IMR-90 (cell line): ENCODE data around the gene RHOBTB1. TPM values are rescaled to one million over a fixed set of nuclear protein-coding genes. Genes with fewer than 3 reads are reported as not detected.
A peak's percentile ranks its signal among the peaks of the same experiment; 100 is the strongest.

Experiments
- ATAC-seq: fragments of 200-7000 bp; cut with Tn5 transposase; 2 replicates; pipeline ENCODE4 v1.9.1; 2020; ENCODE audit warnings: low read depth, mild to moderate bottlenecking, moderate library complexity
- BruUV-seq: library from RNA; stranded (reverse); fragments of 400-500 nt; replicated peaks from 2 replicates; lab custom pipeline; 2021; lab: Mats Ljungman, UMichigan
- CTCF ChIA-PET: fragments of 300-600 bp; formaldehyde crosslinking; extraction: SDS; loops from one replicate; lab custom pipeline; 2021; ENCODE audit warnings: antibody characterized with exemption; lab: Yijun Ruan, JAX
- POLR2A ChIA-PET: fragments of 300-600 bp; sonication (Branson Sonifier 250); formaldehyde crosslinking; loops from one replicate; lab custom pipeline; 2022; ENCODE audit warnings: antibody characterized with exemption; ENCODE audit not compliant: unreplicated experiment; lab: Charles Lee
- DNase-seq: peaks from one replicate; pipeline ENCODE4 v3.0.0; 2013
- H2AFZ ChIP-seq: replicated peaks from 2 replicates; pipeline ENCODE3; 2013; ENCODE audit warnings: low read length, mild to moderate bottlenecking; ENCODE audit not compliant: poor library complexity
- H2AK5ac ChIP-seq: 2 replicates; pipeline ENCODE4 v1.6.1; 2013; ENCODE audit warnings: low read depth, low read length, inconsistent platforms
- H2AK9ac ChIP-seq: replicated peaks from 2 replicates; pipeline ENCODE3; 2013; ENCODE audit warnings: mild to moderate bottlenecking, low read depth, low read length, moderate library complexity; ENCODE audit not compliant: poor library complexity
- H2BK120ac ChIP-seq: 2 replicates; pipeline ENCODE4 v1.6.1; 2013; ENCODE audit warnings: low read depth, low read length, inconsistent platforms
- H2BK15ac ChIP-seq: 3 replicates; pipeline ENCODE4 v1.6.1; 2013; ENCODE audit warnings: low read depth, low read length, inconsistent platforms
- H2BK20ac ChIP-seq: 2 replicates; pipeline ENCODE4 v1.6.1; 2013; ENCODE audit warnings: low read depth, mild to moderate bottlenecking, inconsistent platforms, low read length, moderate library complexity
- H2BK5ac ChIP-seq: 2 replicates; pipeline ENCODE4 v1.6.1; 2013; ENCODE audit warnings: mild to moderate bottlenecking, low read depth, low read length, inconsistent platforms; ENCODE audit not compliant: poor library complexity, severe bottlenecking
- H3K14ac ChIP-seq: replicated peaks from 2 replicates; pipeline ENCODE4 v1.6.1; 2013; ENCODE audit warnings: low read depth, low read length, inconsistent platforms
- H3K18ac ChIP-seq: 2 replicates; pipeline ENCODE4 v1.6.1; 2013; ENCODE audit warnings: low read depth, low read length, control low read depth
- H3K23ac ChIP-seq: 2 replicates; pipeline ENCODE4 v1.6.1; 2013; ENCODE audit warnings: low read depth, low read length, inconsistent platforms
- H3K27ac ChIP-seq: 2 replicates; pipeline ENCODE4 v1.5.1; 2013; ENCODE audit warnings: mild to moderate bottlenecking, control low read depth, low read length; ENCODE audit not compliant: insufficient read depth
- H3K27me3 ChIP-seq: 2 replicates; pipeline ENCODE4 v1.6.1; 2013; ENCODE audit warnings: low read length; ENCODE audit not compliant: control insufficient read depth, insufficient read depth
- H3K36me3 ChIP-seq: 2 replicates; pipeline ENCODE4 v1.6.1; 2013; ENCODE audit warnings: low read length, mixed read lengths; ENCODE audit not compliant: control insufficient read depth, insufficient read depth
- H3K4ac ChIP-seq: 2 replicates; pipeline ENCODE4 v1.6.1; 2013; ENCODE audit warnings: low read depth, low read length, inconsistent platforms
- H3K4me1 ChIP-seq: 2 replicates; pipeline ENCODE4 v1.6.1; 2013; ENCODE audit warnings: low read length, mixed read lengths; ENCODE audit not compliant: control insufficient read depth, insufficient read depth
- H3K4me2 ChIP-seq: 2 replicates; pipeline ENCODE4 v1.6.1; 2013; ENCODE audit warnings: low read depth, mild to moderate bottlenecking, control low read depth, low read length, moderate library complexity
- H3K4me3 ChIP-seq: 2 replicates; pipeline ENCODE4 v1.5.1; 2013; ENCODE audit warnings: low read depth, mild to moderate bottlenecking, control low read depth, low read length, moderate library complexity; ENCODE audit not compliant: insufficient read depth
- H3K56ac ChIP-seq: 2 replicates; pipeline ENCODE4 v1.6.1; 2013; ENCODE audit warnings: low read length, inconsistent platforms; ENCODE audit not compliant: insufficient read depth; ENCODE audit errors: extremely low read depth
- H3K79me1 ChIP-seq, 2 experiments: 2 replicates each; pipeline ENCODE4 v1.6.1; 2013; ENCODE audit warnings: low read length in 2 of 2, inconsistent platforms in 1 of 2, low read depth in 1 of 2
- H3K9ac ChIP-seq: 2 replicates; pipeline ENCODE4 v1.6.1; 2013; ENCODE audit warnings: low read depth, low read length, control low read depth
- H3K9me1 ChIP-seq: 2 replicates; pipeline ENCODE4 v1.6.1; 2013; ENCODE audit warnings: low read length, inconsistent platforms; ENCODE audit not compliant: insufficient read depth
- H3K9me3 ChIP-seq: 2 replicates; pipeline ENCODE4 v1.6.1; 2013; ENCODE audit warnings: low read length; ENCODE audit not compliant: control insufficient read depth, insufficient read depth
- H4K20me1 ChIP-seq: 2 replicates; pipeline ENCODE4 v1.6.1; 2013; ENCODE audit warnings: low read length, inconsistent platforms; ENCODE audit not compliant: insufficient read depth
- H4K5ac ChIP-seq: 2 replicates; pipeline ENCODE4 v1.6.1; 2013; ENCODE audit warnings: mild to moderate bottlenecking, low read depth, low read length, control low read depth
- H4K8ac ChIP-seq, 2 experiments: 2 replicates each; pipeline ENCODE4 v1.6.1; 2013; ENCODE audit warnings: low read depth in 2 of 2, low read length in 2 of 2, control low read depth in 1 of 2, inconsistent platforms in 1 of 2
- H4K91ac ChIP-seq: 2 replicates; pipeline ENCODE4 v1.6.1; 2013; ENCODE audit warnings: low read depth, low read length, inconsistent platforms; ENCODE audit not compliant: insufficient read depth
- CHD1 ChIP-seq: IDR thresholded peaks from 2 replicates; pipeline ENCODE4 v1.6.1; 2012; ENCODE audit warnings: low read depth, low read length, improper control_type of control experiment
- MAZ ChIP-seq: IDR thresholded peaks from 2 replicates; pipeline ENCODE4 v1.6.1; 2012; ENCODE audit warnings: low read depth, mild to moderate bottlenecking, low read length, improper control_type of control experiment, moderate library complexity, borderline replicate concordance
- NFE2L2 ChIP-seq: fragments of 150-350 bp; IDR thresholded peaks from 2 replicates; pipeline ENCODE4 v1.6.1; 2016; ENCODE audit warnings: low read depth, mild to moderate bottlenecking, low read length
- POLR2A ChIP-seq: IDR thresholded peaks from 2 replicates; pipeline ENCODE4 v1.6.1; 2012; ENCODE audit warnings: mild to moderate bottlenecking, low read depth, low read length
- RAD21 ChIP-seq: IDR thresholded peaks from 2 replicates; pipeline ENCODE4 v1.6.1; 2012; ENCODE audit warnings: low read length, improper control_type of control experiment
- SMC3 ChIP-seq: fragments of 150-350 bp; IDR thresholded peaks from 2 replicates; pipeline ENCODE4 v1.6.1; 2016; ENCODE audit warnings: low read depth, mild to moderate bottlenecking, antibody characterized with exemption, low read length, moderate library complexity
- WGBS, 2 experiments: methylation state at CpG; one replicate each; pipeline versions ENCODE4 v1.1.5 to v1.1.7; 2013; ENCODE audit warnings: missing lambda C conversion rate in 2 of 2; ENCODE audit not compliant: insufficient read length in 1 of 2; ENCODE audit errors: extremely low coverage in 2 of 2; 5-methylcytosine and 5-hydroxymethylcytosine counted together
- dilution Hi-C: fragments of 300-500 bp; cut with HindIII; formaldehyde crosslinking; loops from one replicate; pipeline ENCODE4 v1.14.3; 2018; ENCODE audit warnings: low sequenced_read_pairs; ENCODE audit not compliant: unreplicated experiment
- in situ Hi-C: fragments of 300-500 bp; cut with MboI; formaldehyde crosslinking; loops from 3 replicates; pipeline ENCODE4 v1.14.3; 2019; ENCODE audit warnings: low sequenced_read_pairs, inconsistent platforms, mixed read lengths
- intact Hi-C: fragments of 100-400 bp; cut with micrococcal nuclease; formaldehyde crosslinking; loops from 2 replicates; pipeline ENCODE4 v1.10.0; 2022
- polyA plus RNA-seq, 3 experiments: library from polyadenylated mRNA; depleted of rRNA; stranded (reverse); fragments of >200 nt; gene quantifications; 2 replicates each; pipeline ENCODE4 v1.2.3, GENCODE V29; 2012; ENCODE audit warnings: low replicate concordance in 1 of 3
- total RNA-seq: library from RNA; depleted of rRNA; stranded (reverse); fragments of >200 nt; gene quantifications from 2 replicates; pipeline ENCODE4 v1.2.3, GENCODE V29; 2012
- TF ChIP-seq, protein P1 (sequence below): conservative IDR thresholded peaks from 2 replicates; pipeline ENCODE4 v1.5.1; 2012; ENCODE audit warnings: mild to moderate bottlenecking, low read depth, low read length, improper control_type of control experiment
- TF ChIP-seq, protein P2 (sequence below): fragments of 150-350 bp; IDR thresholded peaks from 2 replicates; pipeline ENCODE4 v1.6.1; 2017; ENCODE audit warnings: mild to moderate bottlenecking, antibody characterized with exemption, low read length, low read depth

The RHOBTB1 gene
- total and polyA plus RNA-seq, 2 of the 4 experiments (the other 2 are of a cell fraction): 8.9 to 15.2 TPM

DNA sequence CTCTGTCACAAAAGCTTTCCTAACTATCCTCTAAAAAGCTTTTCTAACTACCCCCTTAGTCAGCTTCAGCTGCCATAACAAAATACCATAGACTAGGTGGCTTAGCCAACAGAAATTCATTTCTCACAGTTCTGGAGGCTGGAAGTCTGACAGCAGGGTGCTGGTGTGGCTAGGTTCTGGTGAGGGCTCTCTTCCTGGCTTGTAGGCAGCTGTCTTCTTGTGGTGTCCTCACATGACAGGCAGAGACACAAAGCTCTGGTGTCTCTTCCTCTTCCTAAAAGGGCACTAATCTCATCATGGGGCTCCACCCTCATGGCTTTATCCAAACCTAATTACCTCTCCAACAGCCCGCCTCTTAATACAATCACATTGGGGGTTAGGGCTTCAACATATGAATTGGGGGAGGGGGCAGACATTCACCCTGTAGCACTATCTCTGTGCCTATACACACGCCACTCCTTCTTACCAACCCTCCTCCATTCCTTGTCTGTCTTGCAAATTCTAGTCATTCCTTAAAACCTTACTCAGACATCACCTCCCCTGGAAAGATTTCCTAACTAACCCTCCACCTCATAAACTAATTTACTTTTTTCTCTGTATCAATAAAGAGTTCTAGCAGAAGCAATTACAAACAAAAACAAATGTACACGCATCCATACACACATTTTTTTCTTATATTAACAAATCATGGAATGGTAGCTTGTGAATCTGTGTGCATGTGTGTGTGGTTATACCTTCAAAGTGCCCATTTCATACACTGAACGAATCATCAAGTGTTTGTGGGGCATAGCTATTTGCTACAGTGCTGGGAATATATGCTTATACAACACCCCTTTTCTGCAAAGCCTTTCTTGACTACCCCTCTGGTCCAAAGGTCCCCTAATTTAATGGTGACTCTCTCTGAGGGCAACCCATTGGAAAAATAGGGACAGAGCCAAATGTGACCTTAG, 26.4 kb downstream of the RHOBTB1 start:
- H3K4me2 ChIP-seq: no peak overlapping the region
- H2BK5ac ChIP-seq: peak overlapping the region; percentile 46

More for the DNA sequence above, 26.4 kb downstream of the RHOBTB1 start:
- Histone ChIP-seq H3K18ac (peak overlapping the region; percentile 85; the same call in 1 of the 2 replicates), H3K4me1 (peaks cover 25% of the 10 kb centered on the region), H2BK120ac (peak overlapping the region; percentile 84), H4K91ac (peak overlapping the region; percentile 69), H2BK20ac (peak overlapping the region; percentile 81), H3K4ac (peak overlapping the region; percentile 86), H2AK5ac (peak overlapping the region; percentile 74), H2AFZ (no peak overlapping the region), H4K8ac (peak overlapping the region; percentile 61 to 63; a peak in 1 of 4 replicates), H3K27me3 (no peaks in the 10 kb centered on the region), H3K4me3 (no peak overlapping the region), H4K20me1 (no peaks in the 10 kb centered on the region; the same call in 1 of the 2 replicates), H3K9ac (no peak overlapping the region), H2AK9ac (peak overlapping the region; percentile 8), H4K5ac (peak overlapping the region; percentile 34; the same call in 1 of the 2 replicates), H3K27ac (no peak overlapping the region), H2BK15ac (peak overlapping the region; percentile 39; the same call in 1 of the 3 replicates), H3K36me3 (no peaks in the 10 kb centered on the region; the same call in 1 of the 2 replicates), H3K14ac (peak overlapping the region; percentile 71; the same call in 1 of the 2 replicates), H3K9me3 (peaks cover 2% of the 10 kb centered on the region; the same call in 1 of the 2 replicates), H3K9me1 (peaks cover 19% of the 10 kb centered on the region), H3K79me1 (peaks cover 45 to 76% of the 10 kb centered on the region in 2 experiments), H3K56ac (no peak overlapping the region), H3K23ac (peak overlapping the region; percentile 53; the same call in 1 of the 2 replicates)
- dilution Hi-C loops (no loop called here), intact Hi-C loops (no loop called here), in situ Hi-C loops (no loop called here)
- ChIA-PET POLR2A (no interaction called here), CTCF (interaction anchor here (0.7 kb wide), 1 partner anchor 20 kb away, joined by 3 read pairs; no protein-coding TSS in a partner anchor)
- ATAC-seq (no peak; the same call in 1 of the 2 replicates), DNase-seq (peak; percentile 27)
- WGBS, 2 experiments: no CpG with 5 or more reads among the region's 4 CpGs
- BruUV-seq: no TSS peak
- TF ChIP-seq RAD21: no peak
- no peak for TF ChIP-seq NFE2L2
- TF ChIP-seq, protein P1, sequence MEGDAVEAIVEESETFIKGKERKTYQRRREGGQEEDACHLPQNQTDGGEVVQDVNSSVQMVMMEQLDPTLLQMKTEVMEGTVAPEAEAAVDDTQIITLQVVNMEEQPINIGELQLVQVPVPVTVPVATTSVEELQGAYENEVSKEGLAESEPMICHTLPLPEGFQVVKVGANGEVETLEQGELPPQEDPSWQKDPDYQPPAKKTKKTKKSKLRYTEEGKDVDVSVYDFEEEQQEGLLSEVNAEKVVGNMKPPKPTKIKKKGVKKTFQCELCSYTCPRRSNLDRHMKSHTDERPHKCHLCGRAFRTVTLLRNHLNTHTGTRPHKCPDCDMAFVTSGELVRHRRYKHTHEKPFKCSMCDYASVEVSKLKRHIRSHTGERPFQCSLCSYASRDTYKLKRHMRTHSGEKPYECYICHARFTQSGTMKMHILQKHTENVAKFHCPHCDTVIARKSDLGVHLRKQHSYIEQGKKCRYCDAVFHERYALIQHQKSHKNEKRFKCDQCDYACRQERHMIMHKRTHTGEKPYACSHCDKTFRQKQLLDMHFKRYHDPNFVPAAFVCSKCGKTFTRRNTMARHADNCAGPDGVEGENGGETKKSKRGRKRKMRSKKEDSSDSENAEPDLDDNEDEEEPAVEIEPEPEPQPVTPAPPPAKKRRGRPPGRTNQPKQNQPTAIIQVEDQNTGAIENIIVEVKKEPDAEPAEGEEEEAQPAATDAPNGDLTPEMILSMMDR: no peak
- TF ChIP-seq CHD1: no peak
- TF ChIP-seq MAZ: no peak
- no peak for TF ChIP-seq POLR2A
- TF ChIP-seq SMC3: no peak
- TF ChIP-seq, protein P2, sequence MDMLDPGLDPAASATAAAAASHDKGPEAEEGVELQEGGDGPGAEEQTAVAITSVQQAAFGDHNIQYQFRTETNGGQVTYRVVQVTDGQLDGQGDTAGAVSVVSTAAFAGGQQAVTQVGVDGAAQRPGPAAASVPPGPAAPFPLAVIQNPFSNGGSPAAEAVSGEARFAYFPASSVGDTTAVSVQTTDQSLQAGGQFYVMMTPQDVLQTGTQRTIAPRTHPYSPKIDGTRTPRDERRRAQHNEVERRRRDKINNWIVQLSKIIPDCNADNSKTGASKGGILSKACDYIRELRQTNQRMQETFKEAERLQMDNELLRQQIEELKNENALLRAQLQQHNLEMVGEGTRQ: no peak
